K562 (cell line): Measurements from ENCODE around the gene PRPF39.

Experiments
- CTCF ChIP-seq, 3 experiments: IDR thresholded peaks in 2 of 3; conservative IDR thresholded peaks in 1 of 3; 2 replicates each; pipeline ENCODE4 v1.5.1; 2011 to 2012; ENCODE audit warnings: low read length in 3 of 3, mild to moderate bottlenecking in 3 of 3, control low read depth in 2 of 3, improper control_type of control experiment in 1 of 3, inconsistent platforms in 1 of 3, low read depth in 1 of 3, mixed read lengths in 1 of 3, moderate library complexity in 1 of 3; ENCODE audit not compliant: insufficient read depth in 2 of 3
- EZH2 ChIP-seq: IDR thresholded peaks from 2 replicates; pipeline ENCODE4 v1.6.1; 2012; ENCODE audit warnings: low read depth, mild to moderate bottlenecking, inconsistent platforms, low read length, borderline replicate concordance
- GATA2 ChIP-seq: sonication (generic); formaldehyde crosslinking; IDR thresholded peaks from 2 replicates; pipeline ENCODE4 v1.4.0; 2020; ENCODE audit warnings: mild to moderate bottlenecking, missing genetic modification reagents
- HNRNPH1 ChIP-seq: fragments of 200-400 bp; formaldehyde crosslinking; optimal IDR thresholded peaks from 2 replicates; pipeline ENCODE3; 2017; ENCODE audit warnings: low read depth, mild to moderate bottlenecking, low read length, moderate library complexity
- REST ChIP-seq, 2 experiments: fragments of 450-650 bp; formaldehyde crosslinking in 1 of 2; IDR thresholded peaks; 2 replicates each; pipeline versions ENCODE4 v1.4.0 to v1.6.1; 2014 to 2020; ENCODE audit warnings: mild to moderate bottlenecking in 2 of 2, borderline replicate concordance in 1 of 2, low read depth in 1 of 2
- ZFP1 ChIP-seq: fragments of 450-650 bp; formaldehyde crosslinking; IDR thresholded peaks from 2 replicates; pipeline ENCODE4 v1.4.0; 2020; ENCODE audit warnings: mild to moderate bottlenecking, mixed read lengths

GRCh38 chr14:45051180-45051579 is 32.7 kb upstream of the PRPF39 start:
- no peak for TF ChIP-seq HNRNPH1
- TF ChIP-seq EZH2: no peak
- no peak for TF ChIP-seq ZFP1
- no peak for TF ChIP-seq GATA2 (CRISPR knock-in tag)
- no peak for TF ChIP-seq CTCF (IDR thresholded peaks at IDR 0.05 in 2 of 3, conservative IDR thresholded peaks at IDR 0.05 in 1 of 3; ENCODE audit: insufficient read depth in 2 of 3, low read depth in 1 of 3, low read length in 3 of 3)
- no peak for TF ChIP-seq REST (IDR thresholded peaks at IDR 0.05; ENCODE audit: borderline replicate concordance)
- TF ChIP-seq REST (CRISPR knock-in tag; IDR thresholded peaks at IDR 0.05; ENCODE audit: low read depth): no peak
